HepG2 (cell line): ENCODE results near the gene DDIAS. TPM values are rescaled to one million over a fixed set of nuclear protein-coding genes. Genes with fewer than 3 reads are reported as not detected.

ENCODE experiments used
- ATAC-seq: fragments of 200-7000 bp; cut with Tn5 transposase; 3 replicates; pipeline ENCODE4 v1.9.1; 2020; ENCODE audit warnings: mild to moderate bottlenecking, moderate library complexity
- BruUV-seq: library from RNA; stranded (reverse); fragments of 400-500 nt; replicated peaks from 2 replicates; lab custom pipeline; 2021; lab: Mats Ljungman, UMichigan
- CTCF ChIA-PET: fragments of 300-600 bp; formaldehyde crosslinking; extraction: SDS; loops from one replicate; lab custom pipeline; 2021; ENCODE audit warnings: low total read pairs, inconsistent platforms, low intra/inter-chr PET ratio; lab: Yijun Ruan, JAX
- POLR2A ChIA-PET: fragments of 350-600 bp; sonication (Branson Sonifier 250); formaldehyde crosslinking; loops from one replicate; lab custom pipeline; 2020; ENCODE audit warnings: antibody characterized with exemption, inconsistent platforms; lab: Yijun Ruan, JAX
- DNase-seq: peaks from one replicate; pipeline ENCODE4 v3.0.0-alpha.2; 2015; ENCODE audit warnings: low spot score
- FAIRE-seq: peaks from 3 replicates; lab custom pipeline; 2011; peaks lifted over from hg19 to GRCh38; lab: Jason Lieb, UNC
- H2AFZ ChIP-seq: one replicate; pipeline ENCODE4 v1.6.1; 2011; ENCODE audit warnings: low read length, inconsistent platforms
- H3K27ac ChIP-seq: fragments of 300-600 bp; 3 replicates; pipeline ENCODE4 v1.8.0; 2011; ENCODE audit warnings: mixed run types, mild to moderate bottlenecking, mixed read lengths, low read length, inconsistent platforms; ENCODE audit not compliant: insufficient read depth; ENCODE audit errors: extremely low read length
- H3K27me3 ChIP-seq, 2 experiments: fragments of 200-600 bp in 1 of 2; 2 replicates in 1 of 2; 3 replicates in 1 of 2; pipeline versions ENCODE4 v1.6.0 to v1.8.0; 2011; ENCODE audit warnings: low read length in 2 of 2, mild to moderate bottlenecking in 2 of 2, moderate library complexity in 2 of 2, inconsistent platforms in 1 of 2; ENCODE audit not compliant: insufficient read depth in 2 of 2, control insufficient read depth in 1 of 2
- H3K36me3 ChIP-seq, 2 experiments: fragments of 200-600 bp in 1 of 2; replicated peaks in 1 of 2; 2 replicates in 1 of 2; 3 replicates in 1 of 2; pipeline versions ENCODE4 v1.5.1 to v1.8.0; 2011; ENCODE audit warnings: low read length in 2 of 2, inconsistent platforms in 1 of 2; ENCODE audit not compliant: insufficient read depth in 2 of 2, control insufficient read depth in 1 of 2
- H3K4me1 ChIP-seq: 2 replicates; pipeline ENCODE4 v1.5.1; 2012; ENCODE audit warnings: low read length, inconsistent platforms; ENCODE audit not compliant: insufficient read depth
- H3K4me2 ChIP-seq: 2 replicates; pipeline ENCODE4 v1.6.0; 2011; ENCODE audit warnings: low read depth, low read length, inconsistent platforms
- H3K4me3 ChIP-seq, 3 experiments: fragments of 200-600 bp in 1 of 3; sonication (generic), shearing (Covaris generic) in 1 of 3; replicated peaks in 1 of 3; 2 replicates each; pipeline ENCODE4 v1.5.1; 2011 to 2016; ENCODE audit warnings: low read length in 3 of 3, inconsistent platforms in 2 of 3, low read depth in 2 of 3, mild to moderate bottlenecking in 2 of 3, control low read depth in 1 of 3, mixed read lengths in 1 of 3; ENCODE audit not compliant: insufficient read depth in 1 of 3
- H3K79me2 ChIP-seq: one replicate; pipeline ENCODE4 v1.6.1; 2011; ENCODE audit warnings: low read length, inconsistent platforms; ENCODE audit not compliant: insufficient read depth
- H3K9ac ChIP-seq: 2 replicates; pipeline ENCODE4 v1.6.0; 2011; ENCODE audit warnings: mild to moderate bottlenecking, low read depth, low read length, inconsistent platforms; ENCODE audit not compliant: insufficient read depth
- H3K9me3 ChIP-seq: 2 replicates; pipeline ENCODE4 v1.5.1; 2012; ENCODE audit warnings: mild to moderate bottlenecking, low read length
- H4K20me1 ChIP-seq: 2 replicates; pipeline ENCODE4 v1.6.0; 2011; ENCODE audit warnings: inconsistent platforms, mild to moderate bottlenecking, low read length, moderate library complexity; ENCODE audit not compliant: insufficient read depth
- RBFOX2 ChIP-seq: fragments of 200-400 bp; formaldehyde crosslinking; IDR thresholded peaks from 2 replicates; pipeline ENCODE4 v1.6.1; 2017; ENCODE audit warnings: low read depth, mild to moderate bottlenecking, low read length
- ZNF407 ChIP-seq: sonication (generic); formaldehyde crosslinking; IDR thresholded peaks from one replicate; pipeline ENCODE4 v1.5.1; 2020; ENCODE audit warnings: mild to moderate bottlenecking, missing genetic modification reagents; ENCODE audit errors: not compliant biosample characterization
- WGBS: methylation state at CpG from one replicate; pipeline ENCODE4 v1.1.6; 2017; ENCODE audit warnings: low lambda C conversion rate; 5-methylcytosine and 5-hydroxymethylcytosine counted together
- in situ Hi-C: cut with HindIII; loops from 2 replicates; pipeline ENCODE4 v1.10.0; 2017; ENCODE audit warnings: low pct_unique_long_range_greater_than_20kb; ENCODE audit not compliant: extremely low pct_ligation_motif_present
- intact Hi-C: fragments of 100-400 bp; cut with micrococcal nuclease; formaldehyde crosslinking; loops from one replicate; pipeline ENCODE4 v1.10.0; 2022; ENCODE audit not compliant: unreplicated experiment
- polyA plus RNA-seq, 8 experiments: library from polyadenylated mRNA; depleted of rRNA in 3 of 8; stranded (reverse) in 7 of 8; unstranded in 1 of 8; fragments of >200 nt; fragmentation: Illumina TruSeq in 4 of 8; extraction: Trizol in 4 of 8; gene quantifications; 2 replicates each; pipeline versions ENCODE4 v1.2.1 to v1.2.3, GENCODE V29; 2011 to 2016; ENCODE audit warnings: low read depth in 4 of 8, missing spikeins in 1 of 8, mixed read lengths in 1 of 8; ENCODE audit not compliant: insufficient read depth in 1 of 8
- total RNA-seq, 5 experiments: library from RNA; depleted of rRNA; stranded (reverse); fragments of >200 nt; fragmentation: Illumina TruSeq; extraction: Trizol; gene quantifications; 2 replicates each; pipeline ENCODE4 v1.2.3, GENCODE V29; 2016; ENCODE audit warnings: low read depth in 1 of 5
- TF ChIP-seq, protein P1 (sequence below): sonication (generic); formaldehyde crosslinking; IDR thresholded peaks from 2 replicates; pipeline ENCODE4 v1.5.0; 2020; ENCODE audit warnings: missing genetic modification reagents, mild to moderate bottlenecking, borderline replicate concordance
- TF ChIP-seq, protein P2 (sequence below): sonication (generic); formaldehyde crosslinking; IDR thresholded peaks from 2 replicates; pipeline ENCODE4 v1.4.0; 2020; ENCODE audit warnings: missing genetic modification reagents
- TF ChIP-seq, protein P3 (sequence below): sonication (generic); formaldehyde crosslinking; IDR thresholded peaks from 2 replicates; pipeline ENCODE4 v1.5.0; 2020; ENCODE audit warnings: missing genetic modification reagents, mild to moderate bottlenecking, borderline replicate concordance

DDIAS gene
- total and polyA plus RNA-seq, 2 of the 13 experiments (the other 11 are each of a cell fraction or from before 2014, with no cell fraction given) = 3.5 to 13.0 TPM

GRCh38 chr11:82929121-82929520 lies 27.6 kb downstream of the DDIAS start:
- no peak for ATAC-seq
- Histone ChIP-seq H3K9me3 (no peaks in the 10 kb centered on the region), H3K4me3 (no peak overlapping the region), H2AFZ (no peak overlapping the region), H3K27me3 (no peaks in the 10 kb centered on the region), H3K27ac (no peak overlapping the region), H3K79me2 (no peaks in the 10 kb centered on the region), H3K9ac (no peak overlapping the region), H3K4me2 (no peak overlapping the region), H3K4me1 (no peaks in the 10 kb centered on the region), H3K36me3 (peaks cover 0 to 26% of the 10 kb centered on the region in 2 experiments; a peak in 2 of 5 replicates), H4K20me1 (no peaks in the 10 kb centered on the region)
- DNase-seq = no peak
- ChIA-PET POLR2A (no interaction called here), CTCF (no interaction called here)
- WGBS = 98% methylated on average over 10 of the region's 10 CpGs
- intact Hi-C loops = loop anchor here (5.0 kb wide), 1 partner anchor 143 kb away; the partner anchor contains the start of gene RAB30
- FAIRE-seq = no peak
- no TSS peak for BruUV-seq
- in situ Hi-C loops = no loop called here
- TF ChIP-seq, protein P1, sequence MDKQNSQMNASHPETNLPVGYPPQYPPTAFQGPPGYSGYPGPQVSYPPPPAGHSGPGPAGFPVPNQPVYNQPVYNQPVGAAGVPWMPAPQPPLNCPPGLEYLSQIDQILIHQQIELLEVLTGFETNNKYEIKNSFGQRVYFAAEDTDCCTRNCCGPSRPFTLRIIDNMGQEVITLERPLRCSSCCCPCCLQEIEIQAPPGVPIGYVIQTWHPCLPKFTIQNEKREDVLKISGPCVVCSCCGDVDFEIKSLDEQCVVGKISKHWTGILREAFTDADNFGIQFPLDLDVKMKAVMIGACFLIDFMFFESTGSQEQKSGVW = no peak
- TF ChIP-seq, protein P2, sequence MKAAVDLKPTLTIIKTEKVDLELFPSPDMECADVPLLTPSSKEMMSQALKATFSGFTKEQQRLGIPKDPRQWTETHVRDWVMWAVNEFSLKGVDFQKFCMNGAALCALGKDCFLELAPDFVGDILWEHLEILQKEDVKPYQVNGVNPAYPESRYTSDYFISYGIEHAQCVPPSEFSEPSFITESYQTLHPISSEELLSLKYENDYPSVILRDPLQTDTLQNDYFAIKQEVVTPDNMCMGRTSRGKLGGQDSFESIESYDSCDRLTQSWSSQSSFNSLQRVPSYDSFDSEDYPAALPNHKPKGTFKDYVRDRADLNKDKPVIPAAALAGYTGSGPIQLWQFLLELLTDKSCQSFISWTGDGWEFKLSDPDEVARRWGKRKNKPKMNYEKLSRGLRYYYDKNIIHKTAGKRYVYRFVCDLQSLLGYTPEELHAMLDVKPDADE (CRISPR knock-in tag) = no peak
- TF ChIP-seq, protein P3, sequence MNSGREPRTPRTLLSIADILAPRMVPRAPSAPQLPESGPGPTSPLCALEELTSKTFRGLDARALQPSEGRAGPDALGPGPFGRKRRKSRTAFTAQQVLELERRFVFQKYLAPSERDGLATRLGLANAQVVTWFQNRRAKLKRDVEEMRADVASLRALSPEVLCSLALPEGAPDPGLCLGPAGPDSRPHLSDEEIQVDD (CRISPR knock-in tag) = no peak
- TF ChIP-seq ZNF407 (CRISPR knock-in tag) = no peak
- TF ChIP-seq RBFOX2 = no peak
